HG03442 (cell line): ENCODE data around the gene MEF2D.

Experiments
- ATAC-seq: cut with Tn5 transposase; IDR thresholded peaks from one replicate; pipeline ENCODE4 v1.9.1; 2021; ENCODE audit warnings: mild to moderate bottlenecking, moderate library complexity; ENCODE audit not compliant: unreplicated experiment

MEF2D gene

GRCh38 chr1:156525071-156525501, 24.5 kb upstream of the MEF2D start:
- ATAC-seq: no peak

GRCh38 chr1:156524481-156524869, 23.9 kb upstream of the MEF2D start:
- ATAC-seq: peak; percentile 49

- ATAC-seq: peak; percentile 15
Observed at GRCh38 chr1:156523801-156524480, 23.4 kb upstream of the MEF2D start.

- ATAC-seq: no peak
Observed at GRCh38 chr1:156522443-156522970, 21.9 kb upstream of the MEF2D start.

- ATAC-seq: no peak
Observed at GRCh38 chr1:156517748-156518147, 17.2 kb upstream of the MEF2D start.

GRCh38 chr1:156516821-156517220, 16.2 kb upstream of the MEF2D start:
- no peak for ATAC-seq

GRCh38 chr1:156515956-156516355, 15.4 kb upstream of the MEF2D start:
- no peak for ATAC-seq

GRCh38 chr1:156513185-156513584, 12.6 kb upstream of the MEF2D start:
- ATAC-seq: no peak

- ATAC-seq: no peak
Observed at GRCh38 chr1:156511644-156512043, 11.1 kb upstream of the MEF2D start.

GRCh38 chr1:156510709-156511108, 10.1 kb upstream of the MEF2D start:
- no peak for ATAC-seq

GRCh38 chr1:156509424-156510034, 9.0 kb upstream of the MEF2D start:
- ATAC-seq: no peak

- no peak for ATAC-seq
Observed at GRCh38 chr1:156508955-156509234, 8.3 kb upstream of the MEF2D start.

GRCh38 chr1:156508205-156508954, 7.8 kb upstream of the MEF2D start:
- no peak for ATAC-seq

GRCh38 chr1:156506450-156506849, 5.9 kb upstream of the MEF2D start:
- ATAC-seq: no peak

- ATAC-seq: no peak
Observed at GRCh38 chr1:156505679-156506298, 5.2 kb upstream of the MEF2D start.

GRCh38 chr1:156504821-156505678, 4.5 kb upstream of the MEF2D start:
- ATAC-seq: peak; percentile 31

GRCh38 chr1:156504438-156504813, 3.9 kb upstream of the MEF2D start:
- no peak for ATAC-seq

- ATAC-seq: no peak
Observed at GRCh38 chr1:156503698-156504437, 3.3 kb upstream of the MEF2D start.

- ATAC-seq: no peak
Observed at GRCh38 chr1:156502894-156503697, 2.5 kb upstream of the MEF2D start.
